ENCODE results near the gene XXYLT1.
A peak's percentile ranks its signal among the peaks of the same experiment; 100 is the strongest.
"Not testable (repeated sequence)": the region's sequence is repeated elsewhere in the genome, so short reads cannot be mapped to it uniquely, and the experiment has no call there.

The XXYLT1 gene

DNA sequence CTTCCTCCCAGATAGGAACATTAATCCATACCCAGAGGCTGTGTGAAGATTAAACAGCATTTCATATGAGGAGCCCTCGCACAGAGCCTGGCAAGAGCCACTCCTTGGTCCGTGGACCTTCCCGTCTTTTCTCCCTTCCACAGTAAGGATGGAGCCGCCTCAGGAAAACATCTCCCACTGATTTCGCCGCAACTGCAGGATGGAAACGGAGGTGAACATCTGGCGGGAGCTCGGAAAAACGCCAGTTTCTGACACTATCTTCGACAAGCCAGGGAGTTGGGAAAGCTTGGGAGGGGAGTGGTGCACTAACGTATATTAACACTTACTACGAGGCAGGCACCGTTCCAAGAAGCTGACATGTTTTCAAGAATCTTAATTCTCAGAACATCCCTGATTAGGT lies 157.9 kb downstream of the XXYLT1 start:
- Histone ChIP-seq H3K4me1 (ENCODE audit: control insufficient read depth, insufficient read depth, low read length, unreplicated experiment) (peaks cover 10% of the 10 kb centered on the region), H3K36me3 (ENCODE audit: insufficient read depth, low read length) (no peaks in the 10 kb centered on the region), H2AFZ (ENCODE audit: low read length, unreplicated experiment) (no peak overlapping the region), H3K27me3 (ENCODE audit: insufficient read depth, low read length) (no peaks in the 10 kb centered on the region), H3K27ac (ENCODE audit: low read depth, low read length) (no peak overlapping the region), H3K4me3 (ENCODE audit: low read depth, low read length) (no peak overlapping the region), H3K79me2 (ENCODE audit: control insufficient read depth, insufficient read depth, low read length, unreplicated experiment) (no peaks in the 10 kb centered on the region)

GRCh38 chr3:195112361-195112791 lies 158.6 kb downstream of the XXYLT1 start:
- Histone ChIP-seq H2AFZ (ENCODE audit: low read length, unreplicated experiment) (no peak overlapping the region), H3K79me2 (ENCODE audit: control insufficient read depth, insufficient read depth, low read length, unreplicated experiment) (no peaks in the 10 kb centered on the region), H3K4me1 (ENCODE audit: control insufficient read depth, insufficient read depth, low read length, unreplicated experiment) (peaks cover 3% of the 10 kb centered on the region)

GRCh38 chr3:195111766-195112165 lies 159.2 kb downstream of the XXYLT1 start:
- Histone ChIP-seq H3K27me3 (ENCODE audit: insufficient read depth, low read length) (no peaks in the 10 kb centered on the region), H3K4me1 (ENCODE audit: control insufficient read depth, insufficient read depth, low read length, unreplicated experiment) (no peaks in the 10 kb centered on the region), H3K27ac (ENCODE audit: low read depth, low read length) (no peak overlapping the region), H3K36me3 (ENCODE audit: insufficient read depth, low read length) (no peaks in the 10 kb centered on the region), H3K4me3 (ENCODE audit: low read depth, low read length) (no peak overlapping the region), H2AFZ (ENCODE audit: low read length, unreplicated experiment) (no peak overlapping the region), H3K79me2 (ENCODE audit: control insufficient read depth, insufficient read depth, low read length, unreplicated experiment) (no peaks in the 10 kb centered on the region)

More at GRCh38 chr3:195112361-195112791, 158.6 kb downstream of the XXYLT1 start:
- Histone ChIP-seq H3K36me3 (ENCODE audit: insufficient read depth, low read length) (no peaks in the 10 kb centered on the region), H3K4me3 (ENCODE audit: low read depth, low read length) (no peak overlapping the region), H3K27me3 (ENCODE audit: insufficient read depth, low read length) (no peaks in the 10 kb centered on the region), H3K27ac (ENCODE audit: low read depth, low read length) (no peak overlapping the region)

DNA sequence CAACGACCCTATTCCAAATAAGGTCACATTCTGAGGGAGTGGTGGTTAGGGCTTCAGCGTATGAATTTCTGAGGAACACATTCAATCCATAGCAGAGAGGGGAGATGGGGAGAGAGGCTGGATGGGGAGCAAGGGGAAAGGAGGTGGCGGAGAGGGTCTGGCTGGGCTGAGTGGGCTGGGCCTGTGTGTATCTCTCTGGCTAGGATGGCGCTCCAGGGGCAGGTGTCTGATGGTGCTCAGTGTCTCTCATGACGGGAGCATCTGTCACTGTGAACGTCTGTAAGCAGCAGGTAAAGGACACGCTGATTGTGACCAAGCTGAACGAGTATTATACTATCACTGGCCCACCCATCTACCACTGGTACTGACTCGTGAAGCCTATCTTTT lies 159.6 kb downstream of the XXYLT1 start:
- H3K27me3 ChIP-seq (ENCODE audit: insufficient read depth, low read length) = no peaks in the 10 kb centered on the region
- H3K4me1 ChIP-seq (ENCODE audit: control insufficient read depth, insufficient read depth, low read length, unreplicated experiment) = no peaks in the 10 kb centered on the region
- H3K4me3 ChIP-seq (ENCODE audit: low read depth, low read length) = no peak overlapping the region
- no peak overlapping the region for H2AFZ ChIP-seq (ENCODE audit: low read length, unreplicated experiment)
- H3K79me2 ChIP-seq (ENCODE audit: control insufficient read depth, insufficient read depth, low read length, unreplicated experiment) = no peaks in the 10 kb centered on the region
- H3K27ac ChIP-seq (ENCODE audit: low read depth, low read length) = no peak overlapping the region
- H3K36me3 ChIP-seq (ENCODE audit: insufficient read depth, low read length) = no peaks in the 10 kb centered on the region

- no peak overlapping the region for H2AFZ ChIP-seq (ENCODE audit: low read length, unreplicated experiment)
- no peaks in the 10 kb centered on the region for H3K79me2 ChIP-seq (ENCODE audit: control insufficient read depth, insufficient read depth, low read length, unreplicated experiment)
- H3K27ac ChIP-seq (ENCODE audit: low read depth, low read length) = no peak overlapping the region
- H3K4me1 ChIP-seq (ENCODE audit: control insufficient read depth, insufficient read depth, low read length, unreplicated experiment) = no peaks in the 10 kb centered on the region
- no peaks in the 10 kb centered on the region for H3K27me3 ChIP-seq (ENCODE audit: insufficient read depth, low read length)
- no peaks in the 10 kb centered on the region for H3K36me3 ChIP-seq (ENCODE audit: insufficient read depth, low read length)
- no peak overlapping the region for H3K4me3 ChIP-seq (ENCODE audit: low read depth, low read length)
Observed at GRCh38 chr3:195110647-195111318, 160.2 kb downstream of the XXYLT1 start.

DNA sequence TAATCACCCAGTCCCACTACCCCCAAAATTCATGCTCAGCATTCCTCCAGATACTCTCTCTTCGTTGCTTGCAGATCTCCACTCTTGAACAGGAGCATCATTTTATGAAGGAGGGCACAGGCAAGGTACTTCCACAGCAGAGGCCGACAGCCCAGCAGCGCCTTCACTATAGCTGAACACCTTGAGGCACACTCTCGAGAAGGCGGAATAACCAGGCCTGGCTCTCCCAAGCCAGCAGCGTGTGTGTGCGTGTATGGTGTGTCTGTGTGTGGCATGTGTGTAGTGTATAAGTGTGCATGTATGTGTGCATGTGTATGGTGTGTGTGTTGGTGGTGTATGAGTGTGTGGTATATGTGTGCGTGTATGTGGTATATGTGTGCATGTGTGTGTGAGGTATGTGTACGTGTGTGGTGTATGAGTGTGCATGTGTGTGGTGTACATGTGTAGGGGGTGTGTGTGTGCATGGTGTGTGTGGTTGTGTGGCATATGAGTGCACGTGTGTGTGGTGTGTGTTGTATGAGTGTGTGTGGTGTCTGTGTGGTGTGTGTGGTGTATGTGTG lies 161.8 kb downstream of the XXYLT1 start:
- Histone ChIP-seq H3K79me2 (ENCODE audit: control insufficient read depth, insufficient read depth, low read length, unreplicated experiment) (no peaks in the 10 kb centered on the region), H3K27me3 (ENCODE audit: insufficient read depth, low read length) (no peaks in the 10 kb centered on the region)

DNA sequence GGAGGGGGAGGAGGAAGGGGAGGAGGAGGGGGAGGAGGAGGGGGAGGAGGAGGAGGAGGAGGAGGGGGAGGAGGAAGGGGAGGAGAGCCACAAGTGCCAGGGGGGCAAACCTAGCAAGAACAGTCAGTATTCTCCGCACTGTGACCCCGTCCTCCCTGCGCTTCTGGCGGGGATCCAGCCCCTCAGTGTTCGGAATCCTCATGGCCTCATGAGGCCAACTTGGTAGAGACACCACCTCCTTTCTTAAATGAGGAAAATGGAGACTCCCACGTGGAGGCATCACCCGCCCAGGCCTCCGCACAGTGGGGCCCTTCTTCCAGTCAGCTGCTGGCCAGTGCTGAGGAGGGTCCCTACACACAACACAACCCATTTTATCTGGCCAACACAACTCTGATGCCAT lies 163.4 kb downstream of the XXYLT1 start:
- no peak overlapping the region for H3K4me3 ChIP-seq (ENCODE audit: low read depth, low read length)
- no peak overlapping the region for H3K27ac ChIP-seq (ENCODE audit: low read depth, low read length)
- H3K27me3 ChIP-seq (ENCODE audit: insufficient read depth, low read length) = no peaks in the 10 kb centered on the region
- no peaks in the 10 kb centered on the region for H3K79me2 ChIP-seq (ENCODE audit: control insufficient read depth, insufficient read depth, low read length, unreplicated experiment)
- no peaks in the 10 kb centered on the region for H3K36me3 ChIP-seq (ENCODE audit: insufficient read depth, low read length)
- no peak overlapping the region for H2AFZ ChIP-seq (ENCODE audit: low read length, unreplicated experiment)
- H3K4me1 ChIP-seq (ENCODE audit: control insufficient read depth, insufficient read depth, low read length, unreplicated experiment) = peaks cover 11% of the 10 kb centered on the region

More for the DNA sequence above, 161.8 kb downstream of the XXYLT1 start:
- Histone ChIP-seq H2AFZ (ENCODE audit: low read length, unreplicated experiment) (no peak overlapping the region), H3K4me1 (ENCODE audit: control insufficient read depth, insufficient read depth, low read length, unreplicated experiment) (no peaks in the 10 kb centered on the region), H3K4me3 (ENCODE audit: low read depth, low read length) (no peak overlapping the region), H3K36me3 (ENCODE audit: insufficient read depth, low read length) (no peaks in the 10 kb centered on the region), H3K27ac (ENCODE audit: low read depth, low read length) (no peak overlapping the region)

- peaks cover 16% of the 10 kb centered on the region for H3K4me1 ChIP-seq (ENCODE audit: control insufficient read depth, insufficient read depth, low read length, unreplicated experiment)
- H3K27me3 ChIP-seq (ENCODE audit: insufficient read depth, low read length); H3K4me3 ChIP-seq (ENCODE audit: low read depth, low read length); H3K36me3 ChIP-seq (ENCODE audit: insufficient read depth, low read length); H3K79me2 ChIP-seq (ENCODE audit: control insufficient read depth, insufficient read depth, low read length, unreplicated experiment); H2AFZ ChIP-seq (ENCODE audit: low read length, unreplicated experiment); H3K27ac ChIP-seq (ENCODE audit: low read depth, low read length): not testable (repeated sequence)
Observed at GRCh38 chr3:195107031-195107430, 163.9 kb downstream of the XXYLT1 start.

- Histone ChIP-seq H3K79me2 (ENCODE audit: control insufficient read depth, insufficient read depth, low read length, unreplicated experiment) (no peaks in the 10 kb centered on the region), H3K36me3 (ENCODE audit: insufficient read depth, low read length) (no peaks in the 10 kb centered on the region), H2AFZ (ENCODE audit: low read length, unreplicated experiment) (no peak overlapping the region), H3K4me1 (ENCODE audit: control insufficient read depth, insufficient read depth, low read length, unreplicated experiment) (peaks cover 19% of the 10 kb centered on the region), H3K27me3 (ENCODE audit: insufficient read depth, low read length) (no peaks in the 10 kb centered on the region), H3K27ac (ENCODE audit: low read depth, low read length) (no peak overlapping the region), H3K4me3 (ENCODE audit: low read depth, low read length) (peak overlapping the region; percentile 56)
Observed at GRCh38 chr3:195106418-195106906, 164.5 kb downstream of the XXYLT1 start.

DNA sequence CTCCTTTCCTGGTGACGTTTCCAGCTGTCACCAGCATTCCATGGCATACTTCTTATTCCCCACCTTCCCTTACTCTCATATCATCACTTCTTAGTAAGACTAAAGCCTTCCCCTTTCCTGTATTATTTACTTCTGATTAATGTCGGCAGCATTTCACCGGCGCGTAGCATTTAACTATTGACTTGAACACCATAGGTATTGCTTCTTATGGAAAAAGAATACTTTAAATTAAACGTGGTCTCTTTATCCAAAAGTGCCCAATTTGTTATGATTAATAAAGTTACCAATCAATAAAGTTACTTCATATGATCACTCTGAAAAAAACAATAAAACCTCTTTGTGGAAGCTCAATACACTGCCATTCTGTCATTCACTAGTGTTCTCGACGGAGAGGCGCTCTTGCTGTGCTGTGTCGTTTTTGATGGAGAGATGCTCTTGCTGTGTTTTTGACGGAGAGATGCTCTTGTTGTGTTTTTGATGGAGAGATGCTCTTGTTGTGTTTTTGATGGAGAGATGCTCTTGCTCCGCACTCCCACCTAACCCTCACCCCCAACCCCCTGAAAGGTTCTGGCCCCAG lies 165.0 kb downstream of the XXYLT1 start:
- H3K36me3 ChIP-seq (ENCODE audit: insufficient read depth, low read length) = no peaks in the 10 kb centered on the region
- H3K27ac ChIP-seq (ENCODE audit: low read depth, low read length) = no peak overlapping the region
- H3K4me1 ChIP-seq (ENCODE audit: control insufficient read depth, insufficient read depth, low read length, unreplicated experiment) = peaks cover 25% of the 10 kb centered on the region
- no peaks in the 10 kb centered on the region for H3K27me3 ChIP-seq (ENCODE audit: insufficient read depth, low read length)
- H2AFZ ChIP-seq (ENCODE audit: low read length, unreplicated experiment) = no peak overlapping the region
- peak overlapping the region; percentile 56 for H3K4me3 ChIP-seq (ENCODE audit: low read depth, low read length)
- no peaks in the 10 kb centered on the region for H3K79me2 ChIP-seq (ENCODE audit: control insufficient read depth, insufficient read depth, low read length, unreplicated experiment)

- Histone ChIP-seq H3K36me3 (ENCODE audit: insufficient read depth, low read length) (no peaks in the 10 kb centered on the region), H3K4me3 (ENCODE audit: low read depth, low read length) (no peak overlapping the region), H3K4me1 (ENCODE audit: control insufficient read depth, insufficient read depth, low read length, unreplicated experiment) (peaks cover 27% of the 10 kb centered on the region), H3K79me2 (ENCODE audit: control insufficient read depth, insufficient read depth, low read length, unreplicated experiment) (no peaks in the 10 kb centered on the region), H3K27ac (ENCODE audit: low read depth, low read length) (no peak overlapping the region), H3K27me3 (ENCODE audit: insufficient read depth, low read length) (no peaks in the 10 kb centered on the region), H2AFZ (ENCODE audit: low read length, unreplicated experiment) (no peak overlapping the region)
Observed at GRCh38 chr3:195105389-195105788, 165.6 kb downstream of the XXYLT1 start.

Measured in ACC112 (cell line).